Central memory CD8-positive, alpha-beta T cell (primary cell): ENCODE results near the gene COA3.

Experiments
- ATAC-seq: fragments of 150-1000 bp; cut with Tn5 transposase; replicated peaks from 2 replicates; pipeline ENCODE4 v1.10.0; 2022; ENCODE audit warnings: mild to moderate bottlenecking, moderate FRiP score, moderate number of reproducible peaks; ENCODE audit not compliant: poor library complexity, severe bottlenecking; ENCODE audit errors: extremely low read depth
- DNase-seq, 2 donors: peaks; one replicate each; pipeline ENCODE4 v3.0.0; 2021; ENCODE audit warnings: low spot score in 2 of 2
- H3K27ac Mint-ChIP-seq: one replicate; pipeline ENCODE4 v1.8.0; 2022; ENCODE audit warnings: low read depth, mild to moderate bottlenecking, moderate library complexity, mixed read lengths
- H3K27me3 Mint-ChIP-seq: one replicate; pipeline ENCODE4 v1.8.0; 2022; ENCODE audit warnings: mixed read lengths
- H3K36me3 Mint-ChIP-seq: one replicate; pipeline ENCODE4 v1.8.0; 2022; ENCODE audit warnings: mild to moderate bottlenecking, moderate library complexity, mixed read lengths; ENCODE audit not compliant: insufficient read depth
- H3K4me1 Mint-ChIP-seq: one replicate; pipeline ENCODE4 v1.8.0; 2022; ENCODE audit warnings: mixed read lengths
- H3K4me3 Mint-ChIP-seq: one replicate; pipeline ENCODE4 v1.8.0; 2022; ENCODE audit warnings: mild to moderate bottlenecking, moderate library complexity, mixed read lengths
- H3K9me3 Mint-ChIP-seq: one replicate; pipeline ENCODE4 v1.8.0; 2022; ENCODE audit warnings: mixed read lengths

Gene COA3

GRCh38 chr17:42783062-42783790 lies 15.3 kb downstream of the COA3 start:
- H3K9me3 Mint-ChIP-seq, result no peaks in the 10 kb centered on the region
- H3K27me3 Mint-ChIP-seq, result peaks cover 78% of the 10 kb centered on the region
- peaks cover 11% of the 10 kb centered on the region for H3K36me3 Mint-ChIP-seq
- DNase-seq (no peak), ATAC-seq (no peak)
- peaks cover 32% of the 10 kb centered on the region for H3K4me1 Mint-ChIP-seq
- H3K4me3 Mint-ChIP-seq, result no peak overlapping the region
- H3K27ac Mint-ChIP-seq, result peak overlapping the region; percentile 54

- Mint-ChIP-seq H3K4me3 (no peak overlapping the region), H3K4me1 (peaks cover 32% of the 10 kb centered on the region), H3K27me3 (peaks cover 70% of the 10 kb centered on the region), H3K27ac (no peak overlapping the region), H3K9me3 (no peaks in the 10 kb centered on the region), H3K36me3 (peaks cover 15% of the 10 kb centered on the region)
- DNase-seq, result no peak
- no peak for ATAC-seq
Measured at GRCh38 chr17:42782166-42783061, 16.1 kb downstream of the COA3 start.

- Mint-ChIP-seq H3K4me3 (no peak overlapping the region), H3K27ac (no peak overlapping the region), H3K4me1 (peaks cover 32% of the 10 kb centered on the region), H3K27me3 (peaks cover 63% of the 10 kb centered on the region), H3K36me3 (peaks cover 20% of the 10 kb centered on the region), H3K9me3 (no peaks in the 10 kb centered on the region)
- ATAC-seq (no peak), DNase-seq (no peak)
Measured at GRCh38 chr17:42781639-42782165, 16.8 kb downstream of the COA3 start.

GRCh38 chr17:42780851-42781638 lies 17.5 kb downstream of the COA3 start:
- Mint-ChIP-seq H3K9me3 (no peaks in the 10 kb centered on the region), H3K4me3 (no peak overlapping the region), H3K27ac (no peak overlapping the region), H3K4me1 (peaks cover 32% of the 10 kb centered on the region), H3K36me3 (peaks cover 26% of the 10 kb centered on the region), H3K27me3 (peaks cover 58% of the 10 kb centered on the region)
- DNase-seq, result no peak
- no peak for ATAC-seq

- Mint-ChIP-seq H3K36me3 (peaks cover 31% of the 10 kb centered on the region), H3K27me3 (peaks cover 50% of the 10 kb centered on the region), H3K27ac (no peak within 1 kb of the TSS), H3K9me3 (no peaks in the 10 kb centered on the region), H3K4me3 (no peak within 1 kb of the TSS), H3K4me1 (peaks cover 26% of the 10 kb centered on the region)
- ATAC-seq (no peak), DNase-seq (no peak)
Measured at GRCh38 chr17:42779936-42780850, 18.3 kb downstream of the COA3 start, which contains the start of gene WNK4. TSS of gene WNK4 (plus strand) at chr17:42780610. CDS start at chr17:42780699, 89 bp downstream.

- H3K4me3 Mint-ChIP-seq, result no peak overlapping the region
Measured at GRCh38 chr17:42779304-42779935, 19.1 kb downstream of the COA3 start.

GRCh38 chr17:42778570-42778969 lies 19.9 kb downstream of the COA3 start:
- Mint-ChIP-seq H3K9me3 (no peaks in the 10 kb centered on the region), H3K4me1 (peaks cover 28% of the 10 kb centered on the region), H3K36me3 (peaks cover 38% of the 10 kb centered on the region), H3K27ac (no peak overlapping the region), H3K4me3 (no peak overlapping the region), H3K27me3 (peaks cover 34% of the 10 kb centered on the region)
- DNase-seq (no peak), ATAC-seq (no peak)

More at GRCh38 chr17:42779304-42779935, 19.1 kb downstream of the COA3 start:
- DNase-seq (no peak), ATAC-seq (no peak)
- H3K27ac Mint-ChIP-seq, result no peak overlapping the region
- no peaks in the 10 kb centered on the region for H3K9me3 Mint-ChIP-seq
- H3K4me1 Mint-ChIP-seq, result peaks cover 21% of the 10 kb centered on the region
- H3K27me3 Mint-ChIP-seq, result peaks cover 42% of the 10 kb centered on the region
- peaks cover 33% of the 10 kb centered on the region for H3K36me3 Mint-ChIP-seq

- Mint-ChIP-seq H3K4me1 (peaks cover 32% of the 10 kb centered on the region), H3K27ac (no peak overlapping the region), H3K27me3 (peaks cover 10% of the 10 kb centered on the region), H3K9me3 (no peaks in the 10 kb centered on the region), H3K36me3 (peaks cover 39% of the 10 kb centered on the region), H3K4me3 (peak overlapping the region; percentile 99)
- DNase-seq (no peak), ATAC-seq (no peak)
Measured at GRCh38 chr17:42775534-42776098, 22.9 kb downstream of the COA3 start.

- H3K36me3 Mint-ChIP-seq, result peaks cover 37% of the 10 kb centered on the region
- peaks cover 24% of the 10 kb centered on the region for H3K4me1 Mint-ChIP-seq
- H3K27ac Mint-ChIP-seq, result peak overlapping the region; percentile 100
- no peaks in the 10 kb centered on the region for H3K9me3 Mint-ChIP-seq
- H3K4me3 Mint-ChIP-seq, result peak overlapping the region; percentile 99
- DNase-seq (no peak), ATAC-seq (no peak)
- H3K27me3 Mint-ChIP-seq, result peaks cover 1% of the 10 kb centered on the region
Measured at GRCh38 chr17:42774066-42774745, 24.3 kb downstream of the COA3 start.

- peak; percentile 48 to 57 for DNase-seq
- H3K36me3 Mint-ChIP-seq, result peaks cover 33% of the 10 kb centered on the region
- peaks cover 9% of the 10 kb centered on the region for H3K27me3 Mint-ChIP-seq
- peak within 1 kb of the TSS; percentile 99 for H3K4me3 Mint-ChIP-seq
- H3K9me3 Mint-ChIP-seq, result no peaks in the 10 kb centered on the region
- H3K27ac Mint-ChIP-seq, result peak within 1 kb of the TSS; percentile 100
- peaks cover 22% of the 10 kb centered on the region for H3K4me1 Mint-ChIP-seq
- ATAC-seq, result peak; percentile 95
Measured at GRCh38 chr17:42773290-42774035, 25.0 kb downstream of the COA3 start, which contains the start of gene VPS25. TSS of gene VPS25 (plus strand) at chr17:42773449. CDS start at chr17:42773476, 27 bp downstream.
